BJ (cell line): ENCODE data around the gene MRFAP1. TPM values are rescaled to one million over a fixed set of nuclear protein-coding genes. Genes with fewer than 3 reads are reported as not detected.
A peak's percentile ranks its signal among the peaks of the same experiment; 100 is the strongest.

Experiments used
- CTCF ChIA-PET: fragments of 350-600 bp; formaldehyde crosslinking; extraction: SDS; loops from one replicate; lab custom pipeline; 2021; ENCODE audit warnings: antibody characterized with exemption, inconsistent platforms; lab: Yijun Ruan, JAX
- POLR2A ChIA-PET: fragments of 300-600 bp; sonication (Branson Sonifier 250); formaldehyde crosslinking; extraction: SDS; loops from one replicate; lab custom pipeline; 2021; ENCODE audit warnings: antibody characterized with exemption; lab: Charles Lee
- DNase-seq: peaks from one replicate; pipeline ENCODE4 v3.0.0-alpha.2; 2011; ENCODE audit warnings: low read depth
- H3K27me3 ChIP-seq: 2 replicates; pipeline ENCODE4 v1.6.0; 2011; ENCODE audit warnings: low read length; ENCODE audit not compliant: control insufficient read depth, insufficient read depth
- H3K36me3 ChIP-seq: 2 replicates; pipeline ENCODE4 v1.5.1; 2011; ENCODE audit warnings: low read length; ENCODE audit not compliant: control insufficient read depth, insufficient read depth
- H3K4me3 ChIP-seq: 2 replicates; pipeline ENCODE4 v1.5.1; 2011; ENCODE audit warnings: low read depth, mild to moderate bottlenecking, control low read depth, low read length
- CTCF ChIP-seq: IDR thresholded peaks from 2 replicates; pipeline ENCODE4 v1.5.1; 2011; ENCODE audit warnings: low read depth, mild to moderate bottlenecking, control low read depth, inconsistent platforms, low read length, moderate library complexity; ENCODE audit not compliant: insufficient read depth
- polyA plus RNA-seq: library from polyadenylated mRNA; depleted of rRNA; stranded (reverse); fragments of >200 nt; gene quantifications from 2 replicates; pipeline ENCODE4 v1.2.3, GENCODE V29; 2011; rRNA removed

MRFAP1 gene
- polyA plus RNA-seq, 1 experiment, result 225 TPM

- TF ChIP-seq CTCF, result no peak
- POLR2A ChIA-PET, result no interaction called here
- Histone ChIP-seq H3K36me3 (no peaks in the 10 kb centered on the region), H3K27me3 (no peaks in the 10 kb centered on the region), H3K4me3 (no peak overlapping the region)
- no peak for DNase-seq
- CTCF ChIA-PET, result interaction anchor here (1.3 to 1.5 kb wide), 2 partner anchors 24 to 29 kb away, joined by 3 read pairs; no protein-coding TSS in a partner anchor
Measured at GRCh38 chr4:6687947-6688878, 47.7 kb downstream of the MRFAP1 start.

DNA sequence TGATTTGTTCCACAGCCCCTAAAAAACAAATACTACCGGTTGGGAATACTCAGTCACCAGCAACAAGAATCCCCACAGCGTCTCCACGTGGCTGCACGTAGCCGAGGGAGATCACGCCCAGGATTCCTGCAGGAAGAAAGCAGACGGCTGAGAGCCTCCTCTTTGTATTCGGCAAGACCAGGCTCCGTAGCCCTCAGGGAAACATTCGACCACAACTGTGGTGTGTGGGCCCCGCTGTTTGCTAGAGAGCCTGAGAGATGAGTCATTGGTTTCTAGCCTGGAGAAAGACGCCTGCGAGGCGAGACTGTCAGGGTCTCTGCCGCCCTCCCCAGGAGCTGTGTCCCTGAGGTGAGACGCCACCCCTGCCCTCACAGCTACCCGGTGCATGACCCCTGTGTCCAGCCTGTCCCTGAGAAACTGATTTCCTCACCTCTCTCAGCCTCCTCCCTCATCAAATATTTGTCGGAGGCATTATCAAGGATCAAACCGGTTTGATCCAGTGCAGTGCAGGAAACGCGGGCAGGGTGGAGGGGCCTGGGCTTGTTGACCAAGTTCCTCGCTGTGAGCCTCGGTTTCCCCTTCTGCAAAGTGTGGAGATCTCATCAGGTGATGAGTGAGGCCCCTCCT lies 48.5 kb downstream of the MRFAP1 start:
- peak; percentile 68 for DNase-seq
- Histone ChIP-seq H3K27me3 (no peaks in the 10 kb centered on the region), H3K4me3 (no peak overlapping the region), H3K36me3 (no peaks in the 10 kb centered on the region)
- TF ChIP-seq CTCF, result no peak; the same call in 1 of the 2 replicates
- CTCF ChIA-PET, result interaction anchor here (1.5 kb wide), 1 partner anchor 28 kb away, joined by 3 read pairs; no protein-coding TSS in a partner anchor
- POLR2A ChIA-PET, result no interaction called here

- Histone ChIP-seq H3K36me3 (no peaks in the 10 kb centered on the region), H3K27me3 (no peaks in the 10 kb centered on the region), H3K4me3 (no peak overlapping the region)
- no peak for TF ChIP-seq CTCF
- no peak for DNase-seq
- ChIA-PET CTCF (interaction anchor here (1.5 kb wide), 1 partner anchor 27 kb away, joined by 3 read pairs; no protein-coding TSS in a partner anchor), POLR2A (no interaction called here)
Measured at GRCh38 chr4:6689506-6689960, 49.0 kb downstream of the MRFAP1 start.

Other genes with a start within 250 kb of the MRFAP1 start
- 0.06 TPM in 1 of 2 replicates, not detected in the other for gene PPP2R2C, start 168.1 kb upstream of the MRFAP1 start, polyA plus RNA-seq
- gene MAN2B2, start 65.5 kb upstream of the MRFAP1 start, polyA plus RNA-seq, result 21.9 and 43.5 TPM in 2 replicates
- 0.06 and 0.07 TPM in 2 replicates for gene S100P, start 53.2 kb downstream of the MRFAP1 start, polyA plus RNA-seq
- gene MRFAP1L1, start 69.2 kb downstream of the MRFAP1 start, polyA plus RNA-seq, result 35.5 and 54.1 TPM in 2 replicates
- gene BLOC1S4, start 75.5 kb downstream of the MRFAP1 start, polyA plus RNA-seq, result 10.4 and 12.6 TPM in 2 replicates
- gene KIAA0232, start 142.0 kb downstream of the MRFAP1 start, polyA plus RNA-seq, result 11.0 and 17.0 TPM in 2 replicates